Natural killer cell (primary cell): ENCODE measurements around the gene SP7. TPM values are rescaled to one million over a fixed set of nuclear protein-coding genes. Genes with fewer than 3 reads are reported as not detected.
"Not testable (repeated sequence)": the region's sequence is repeated elsewhere in the genome, so short reads cannot be mapped to it uniquely, and the experiment has no call there.

Experiments
- ATAC-seq, 3 donors: fragments of 150-1000 bp in 2 of 3; fragments of 200-7000 bp in 1 of 3; cut with Tn5 transposase; 1 replicate in 1 of 3; 2 replicates in 2 of 3; pipeline ENCODE4 v1.10.0; 2021; ENCODE audit warnings: mild to moderate bottlenecking in 2 of 3, moderate library complexity in 2 of 3
- DNase-seq, 2 donors: peaks; one replicate each; pipeline versions ENCODE4 v3.0.0 to v3.0.0-alpha.2; 2013 to 2021; ENCODE audit warnings: mixed read lengths in 1 of 2
- H3K27ac ChIP-seq: one replicate; pipeline ENCODE4 v1.5.1; 2013; ENCODE audit warnings: mild to moderate bottlenecking, low read length
- H3K27me3 ChIP-seq: one replicate; pipeline ENCODE4 v1.6.1; 2013; ENCODE audit warnings: low read length; ENCODE audit not compliant: control insufficient read depth, insufficient read depth
- H3K36me3 ChIP-seq: one replicate; pipeline ENCODE4 v1.6.1; 2013; ENCODE audit warnings: low read length; ENCODE audit not compliant: control insufficient read depth, insufficient read depth
- H3K4me1 ChIP-seq: one replicate; pipeline ENCODE4 v1.6.1; 2013; ENCODE audit warnings: low read length; ENCODE audit not compliant: control insufficient read depth, insufficient read depth
- H3K4me3 ChIP-seq: one replicate; pipeline ENCODE4 v1.5.1; 2013; ENCODE audit warnings: low read length
- H3K9me3 ChIP-seq: one replicate; pipeline ENCODE4 v1.6.1; 2013; ENCODE audit warnings: low read length; ENCODE audit not compliant: control insufficient read depth, insufficient read depth
- H3K27ac Mint-ChIP-seq, 2 donors: one replicate each; pipeline ENCODE4 v1.8.0; 2022; ENCODE audit warnings: mild to moderate bottlenecking in 2 of 2, mixed read lengths in 2 of 2, moderate library complexity in 1 of 2
- H3K27me3 Mint-ChIP-seq, 2 donors: one replicate each; pipeline ENCODE4 v1.8.0; 2022; ENCODE audit warnings: low read depth in 2 of 2, mixed read lengths in 2 of 2
- H3K36me3 Mint-ChIP-seq: one replicate; pipeline ENCODE4 v1.8.0; 2022; ENCODE audit warnings: mixed read lengths
- H3K4me1 Mint-ChIP-seq, 2 donors: one replicate each; pipeline ENCODE4 v1.8.0; 2022; ENCODE audit warnings: mixed read lengths in 2 of 2
- H3K4me3 Mint-ChIP-seq: one replicate; pipeline ENCODE4 v1.8.0; 2022; ENCODE audit warnings: mild to moderate bottlenecking, moderate library complexity, mixed read lengths
- H3K9me3 Mint-ChIP-seq, 2 donors: one replicate each; pipeline ENCODE4 v1.8.0; 2022; ENCODE audit warnings: mixed read lengths in 2 of 2
- CTCF ChIP-seq: fragments of 200-600 bp; IDR thresholded peaks from one replicate; pipeline ENCODE4 v1.8.0; 2022; ENCODE audit warnings: antibody characterized with exemption
- WGBS: methylation state at CpG from one replicate; pipeline ENCODE4 v1.1.7; 2013; ENCODE audit warnings: missing lambda C conversion rate; ENCODE audit not compliant: insufficient coverage; 5-methylcytosine and 5-hydroxymethylcytosine counted together
- intact Hi-C: fragments of 100-400 bp; cut with micrococcal nuclease; formaldehyde crosslinking; loops from one replicate; pipeline ENCODE4 v1.14.2; 2022
- total RNA-seq, 4 donors: library from RNA; stranded (reverse); fragments of 120-200 nt in 1 of 4; gene quantifications; one replicate each; pipeline versions ENCODE4 v1.2.3 to v1.2.4, GENCODE V29; 2013 to 2022

SP7 gene
- total RNA-seq, 3 donors from 2014 or later (not counting 1 experiment from before 2014, with no cell fraction given): 0.07 TPM; not detected in 2

- intact Hi-C loops: loop anchor here (1.0 to 5.0 kb wide), 2 partner anchors 22 to 77 kb away; partner anchors contain the start of gene AAAS
- H3K4me1 ChIP-seq: peaks cover 48% of the 10 kb centered on the region
- Mint-ChIP-seq H3K9me3 (no peaks in the 10 kb centered on the region), H3K4me3 (peak within 1 kb of the TSS; percentile 89), H3K4me1 (peaks cover 65 to 76% of the 10 kb centered on the region in 2 donors), H3K27ac (peak within 1 kb of the TSS; percentile 72 to 98), H3K36me3 (no peaks in the 10 kb centered on the region), H3K27me3 (no peaks in the 10 kb centered on the region)
- 3% methylated on average over 51 of the region's 51 CpGs for WGBS
- peak within 1 kb of the TSS; percentile 60 for H3K27ac ChIP-seq
- H3K27me3 ChIP-seq: no peaks in the 10 kb centered on the region
- peak within 1 kb of the TSS; percentile 78 for H3K4me3 ChIP-seq
- H3K9me3 ChIP-seq: no peaks in the 10 kb centered on the region
- ATAC-seq (peak; percentile 60 to 75 (median 69)), DNase-seq (peak; percentile 70 to 93)
- peaks cover 25% of the 10 kb centered on the region for H3K36me3 ChIP-seq
- peak; percentile 19 for TF ChIP-seq CTCF
Measured at GRCh38 chr12:53299454-53300180, 36.5 kb downstream of the SP7 start, which contains the start of gene MYG1. Gene MYG1 (plus strand): TSS chr12:53299695. CDS start chr12:53299738, 43 bp downstream.

- WGBS: 55% methylated on average over 5 of the region's 5 CpGs
- Mint-ChIP-seq H3K4me1 (peaks cover 65 to 76% of the 10 kb centered on the region in 2 donors), H3K4me3 (peak overlapping the region; percentile 89), H3K9me3 (no peaks in the 10 kb centered on the region), H3K27me3 (no peaks in the 10 kb centered on the region), H3K27ac (peak overlapping the region; percentile 72 to 89), H3K36me3 (no peaks in the 10 kb centered on the region)
- intact Hi-C loops: loop anchor here (1.0 to 5.0 kb wide), 2 partner anchors 22 to 77 kb away; partner anchors contain the start of gene AAAS
- TF ChIP-seq CTCF: no peak
- ATAC-seq (peak in 1 of 3 donors; percentile 13), DNase-seq (peak in 1 of 2 donors; percentile 50)
- Histone ChIP-seq H3K4me1 (peaks cover 51% of the 10 kb centered on the region), H3K9me3 (no peaks in the 10 kb centered on the region), H3K27me3 (no peaks in the 10 kb centered on the region), H3K4me3 (peak overlapping the region; percentile 78), H3K27ac (peak overlapping the region; percentile 60), H3K36me3 (peaks cover 25% of the 10 kb centered on the region)
Measured at GRCh38 chr12:53299101-53299453, 37.1 kb downstream of the SP7 start.

- no peaks in the 10 kb centered on the region for H3K27me3 ChIP-seq
- H3K9me3 Mint-ChIP-seq: no peaks in the 10 kb centered on the region
- peaks cover 51% of the 10 kb centered on the region for H3K4me1 ChIP-seq
- ATAC-seq: no peak
- H3K27me3 Mint-ChIP-seq: no peaks in the 10 kb centered on the region
- H3K9me3 ChIP-seq: no peaks in the 10 kb centered on the region
- TF ChIP-seq CTCF: no peak
- no peak overlapping the region for H3K27ac ChIP-seq
- 48% methylated on average over 5 of the region's 5 CpGs for WGBS
- no peak for DNase-seq
- H3K27ac Mint-ChIP-seq: peak overlapping the region; percentile 53 to 98
- H3K36me3 Mint-ChIP-seq: no peaks in the 10 kb centered on the region
- peaks cover 23% of the 10 kb centered on the region for H3K36me3 ChIP-seq
- peaks cover 65 to 74% of the 10 kb centered on the region in 2 donors for H3K4me1 Mint-ChIP-seq
- H3K4me3 Mint-ChIP-seq: peak overlapping the region; percentile 70
- intact Hi-C loops: loop anchor here (5.0 kb wide), 1 partner anchor 76 kb away; no protein-coding TSS in a partner anchor
- no peak overlapping the region for H3K4me3 ChIP-seq
Measured at GRCh38 chr12:53298164-53298563, 38.0 kb downstream of the SP7 start.

- Mint-ChIP-seq H3K4me1 (peaks cover 58 to 63% of the 10 kb centered on the region in 2 donors), H3K27ac (peak overlapping the region; percentile 53 to 98), H3K4me3 (peak overlapping the region; percentile 96)
- Histone ChIP-seq H3K4me1 (peaks cover 50% of the 10 kb centered on the region), H3K36me3 (peaks cover 14% of the 10 kb centered on the region)
- H3K9me3 Mint-ChIP-seq, H3K9me3 ChIP-seq, H3K27me3 ChIP-seq, ATAC-seq, H3K27ac ChIP-seq, H3K36me3 Mint-ChIP-seq, H3K27me3 Mint-ChIP-seq, DNase-seq, H3K4me3 ChIP-seq: not testable (repeated sequence)
- intact Hi-C loops: loop anchor here (5.0 kb wide), 1 partner anchor 75 kb away; no protein-coding TSS in a partner anchor
- 98% methylated on average over 10 of the region's 10 CpGs for WGBS
Measured at GRCh38 chr12:53297106-53297505, 39.0 kb downstream of the SP7 start.
